GM12873 (cell line): ENCODE results near the gene AGBL1.

Source experiments
- CTCF ChIP-seq: IDR thresholded peaks from 2 replicates; pipeline ENCODE4 v1.5.1; 2012; ENCODE audit warnings: low read depth, mild to moderate bottlenecking, moderate library complexity, low read length, control low read depth; ENCODE audit not compliant: insufficient read depth; ENCODE audit errors: missing control alignments

AGBL1 gene

GRCh38 chr15:86063356-86064095 lies 16.1 kb upstream of the AGBL1 start:
- TF ChIP-seq CTCF, result no peak

GRCh38 chr15:86064326-86064725 lies 15.3 kb upstream of the AGBL1 start:
- no peak for TF ChIP-seq CTCF

- no peak for TF ChIP-seq CTCF
Measured at GRCh38 chr15:86066174-86066834, 13.4 kb upstream of the AGBL1 start.

- no peak for TF ChIP-seq CTCF
Measured at GRCh38 chr15:86073281-86073680, 6.4 kb upstream of the AGBL1 start.

- TF ChIP-seq CTCF, result no peak
Measured at GRCh38 chr15:86076468-86076867, 3.2 kb upstream of the AGBL1 start.

GRCh38 chr15:86077070-86077469 lies 2.6 kb upstream of the AGBL1 start:
- TF ChIP-seq CTCF, result no peak

GRCh38 chr15:86080302-86080701 lies 631 bp downstream of the AGBL1 start:
- TF ChIP-seq CTCF, result no peak
